Measurements from ENCODE around the gene RBM5. TPM values are rescaled to one million over a fixed set of nuclear protein-coding genes. Genes with fewer than 3 reads are reported as not detected.
A peak's percentile ranks its signal among the peaks of the same experiment; 100 is the strongest.
"Not testable (repeated sequence)": the region's sequence is repeated elsewhere in the genome, so short reads cannot be mapped to it uniquely, and the experiment has no call there.

RBM5 gene
- total RNA-seq, 1 experiment from 2014 or later, result 126 TPM

DNA sequence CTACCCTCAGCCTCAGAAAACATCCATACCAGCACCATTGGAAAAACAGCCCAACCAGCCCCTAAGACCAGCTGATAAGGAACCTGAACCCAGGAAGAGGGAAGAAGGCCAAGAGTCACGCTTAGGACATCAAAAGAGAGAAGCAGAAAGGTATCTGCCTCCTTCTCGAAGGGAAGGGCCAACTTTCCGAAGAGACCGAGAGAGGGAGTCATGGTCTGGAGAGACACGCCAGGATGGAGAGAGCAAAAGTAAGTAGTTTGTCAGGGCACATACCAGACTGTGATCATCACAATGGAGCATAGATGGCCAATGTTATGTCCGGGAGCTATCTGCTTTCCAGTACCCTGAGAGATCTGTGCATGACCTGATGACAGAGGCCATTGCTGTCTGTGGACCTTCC, 31.0 kb upstream of the RBM5 start:
- TF ChIP-seq, protein P1, sequence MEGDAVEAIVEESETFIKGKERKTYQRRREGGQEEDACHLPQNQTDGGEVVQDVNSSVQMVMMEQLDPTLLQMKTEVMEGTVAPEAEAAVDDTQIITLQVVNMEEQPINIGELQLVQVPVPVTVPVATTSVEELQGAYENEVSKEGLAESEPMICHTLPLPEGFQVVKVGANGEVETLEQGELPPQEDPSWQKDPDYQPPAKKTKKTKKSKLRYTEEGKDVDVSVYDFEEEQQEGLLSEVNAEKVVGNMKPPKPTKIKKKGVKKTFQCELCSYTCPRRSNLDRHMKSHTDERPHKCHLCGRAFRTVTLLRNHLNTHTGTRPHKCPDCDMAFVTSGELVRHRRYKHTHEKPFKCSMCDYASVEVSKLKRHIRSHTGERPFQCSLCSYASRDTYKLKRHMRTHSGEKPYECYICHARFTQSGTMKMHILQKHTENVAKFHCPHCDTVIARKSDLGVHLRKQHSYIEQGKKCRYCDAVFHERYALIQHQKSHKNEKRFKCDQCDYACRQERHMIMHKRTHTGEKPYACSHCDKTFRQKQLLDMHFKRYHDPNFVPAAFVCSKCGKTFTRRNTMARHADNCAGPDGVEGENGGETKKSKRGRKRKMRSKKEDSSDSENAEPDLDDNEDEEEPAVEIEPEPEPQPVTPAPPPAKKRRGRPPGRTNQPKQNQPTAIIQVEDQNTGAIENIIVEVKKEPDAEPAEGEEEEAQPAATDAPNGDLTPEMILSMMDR (IDR thresholded peaks at IDR 0.05; ENCODE audit: unreplicated experiment), result no peak
- Mint-ChIP-seq H3K4me3 (ENCODE audit: low read depth, unreplicated experiment) (no peak overlapping the region), H3K36me3 (ENCODE audit: insufficient read depth, unreplicated experiment) (peaks cover 28% of the 10 kb centered on the region), H3K9me3 (ENCODE audit: low read depth, unreplicated experiment) (no peaks in the 10 kb centered on the region), H3K4me1 (ENCODE audit: low read depth, unreplicated experiment) (no peaks in the 10 kb centered on the region), H3K27ac (ENCODE audit: unreplicated experiment) (no peak overlapping the region), H3K27me3 (ENCODE audit: unreplicated experiment) (no peaks in the 10 kb centered on the region)
- no peak for DNase-seq
- TSS peak; percentile 62 for BruUV-seq (replicated peaks)
- intact Hi-C loops (cut with micrococcal nuclease; ENCODE audit: unreplicated experiment), result no loop called here
- CTCF ChIA-PET, result no interaction called here

DNA sequence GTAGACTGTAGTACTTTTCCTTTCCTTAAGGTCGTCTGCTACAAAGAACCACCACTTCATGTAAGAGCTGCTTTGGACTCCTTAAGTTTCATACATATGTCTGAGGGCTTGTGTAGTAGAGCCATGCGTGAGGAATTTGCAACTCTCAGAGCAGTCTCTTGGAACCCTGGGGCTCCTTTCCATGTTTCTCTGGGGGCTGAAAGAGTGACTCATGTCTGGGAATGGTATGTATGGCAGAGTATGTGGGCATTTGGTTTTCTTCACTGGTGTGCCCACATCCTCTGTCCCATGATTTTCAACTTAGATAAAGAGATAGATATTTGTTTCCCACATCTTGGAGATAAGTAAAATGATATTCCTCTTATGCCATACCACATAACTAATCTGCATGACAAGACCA, 20.6 kb upstream of the RBM5 start:
- TF ChIP-seq, protein P1 (IDR thresholded peaks at IDR 0.05; ENCODE audit: unreplicated experiment), result no peak
- CTCF ChIA-PET, result no interaction called here
- Mint-ChIP-seq H3K9me3 (ENCODE audit: low read depth, unreplicated experiment) (no peaks in the 10 kb centered on the region), H3K27ac (ENCODE audit: unreplicated experiment) (no peak overlapping the region), H3K4me3 (ENCODE audit: low read depth, unreplicated experiment) (no peak overlapping the region), H3K4me1 (ENCODE audit: low read depth, unreplicated experiment) (no peaks in the 10 kb centered on the region), H3K27me3 (ENCODE audit: unreplicated experiment) (no peaks in the 10 kb centered on the region), H3K36me3 (ENCODE audit: insufficient read depth, unreplicated experiment) (peaks cover 19% of the 10 kb centered on the region)
- BruUV-seq (replicated peaks), result no TSS peak
- DNase-seq, result no peak
- intact Hi-C loops (cut with micrococcal nuclease; ENCODE audit: unreplicated experiment), result no loop called here

DNA sequence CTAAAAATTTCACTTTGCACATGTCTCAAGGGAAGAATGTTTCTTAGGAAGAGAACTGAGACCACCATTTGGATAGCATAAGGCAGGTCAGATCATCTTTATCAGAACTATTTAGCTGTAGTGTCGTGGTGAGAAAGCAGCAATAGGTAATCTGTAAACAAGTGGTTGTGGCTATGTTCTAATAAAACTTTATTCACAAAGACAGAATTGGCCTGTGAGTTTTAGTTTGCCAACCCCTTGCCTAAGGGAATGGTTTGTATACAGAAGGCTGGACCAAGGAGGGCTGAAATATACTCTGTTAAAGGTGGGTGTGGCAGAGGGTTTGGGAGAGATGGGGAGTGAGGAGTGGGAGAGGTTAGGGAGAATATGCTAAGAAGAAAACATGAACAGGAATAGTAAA, 10.6 kb upstream of the RBM5 start:
- H3K36me3 Mint-ChIP-seq (ENCODE audit: insufficient read depth, unreplicated experiment), result peaks cover 26% of the 10 kb centered on the region
- no peak overlapping the region for H3K4me3 Mint-ChIP-seq (ENCODE audit: low read depth, unreplicated experiment)
- no peak for DNase-seq
- H3K27ac Mint-ChIP-seq (ENCODE audit: unreplicated experiment), result no peak overlapping the region
- BruUV-seq (replicated peaks), result no TSS peak
- TF ChIP-seq, protein P1 (IDR thresholded peaks at IDR 0.05; ENCODE audit: unreplicated experiment), result no peak
- H3K27me3 Mint-ChIP-seq (ENCODE audit: unreplicated experiment), result no peaks in the 10 kb centered on the region
- no peaks in the 10 kb centered on the region for H3K9me3 Mint-ChIP-seq (ENCODE audit: low read depth, unreplicated experiment)
- CTCF ChIA-PET, result no interaction called here
- no peaks in the 10 kb centered on the region for H3K4me1 Mint-ChIP-seq (ENCODE audit: low read depth, unreplicated experiment)
- intact Hi-C loops (cut with micrococcal nuclease; ENCODE audit: unreplicated experiment), result no loop called here

DNA sequence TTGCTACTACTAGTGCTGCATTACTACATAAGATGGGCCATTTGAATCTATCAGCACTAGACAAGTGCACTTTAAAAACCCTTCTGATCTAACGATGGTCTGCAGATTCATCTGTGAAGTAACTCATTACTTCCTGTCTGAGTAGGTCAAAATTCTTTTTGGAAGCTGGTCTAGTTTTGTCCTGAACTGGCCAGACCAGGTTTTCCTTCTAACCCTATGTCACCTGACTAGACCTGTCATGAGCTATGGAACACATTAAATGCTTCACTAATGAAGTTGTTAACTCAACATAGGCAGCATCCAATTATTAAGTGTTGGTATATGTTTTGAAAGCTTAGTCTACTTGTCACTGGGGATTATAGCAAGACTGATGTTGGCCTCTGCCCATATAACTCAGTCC, 10.1 kb upstream of the RBM5 start:
- H3K27ac Mint-ChIP-seq (ENCODE audit: unreplicated experiment), result no peak overlapping the region
- BruUV-seq (replicated peaks), result no TSS peak

DNA sequence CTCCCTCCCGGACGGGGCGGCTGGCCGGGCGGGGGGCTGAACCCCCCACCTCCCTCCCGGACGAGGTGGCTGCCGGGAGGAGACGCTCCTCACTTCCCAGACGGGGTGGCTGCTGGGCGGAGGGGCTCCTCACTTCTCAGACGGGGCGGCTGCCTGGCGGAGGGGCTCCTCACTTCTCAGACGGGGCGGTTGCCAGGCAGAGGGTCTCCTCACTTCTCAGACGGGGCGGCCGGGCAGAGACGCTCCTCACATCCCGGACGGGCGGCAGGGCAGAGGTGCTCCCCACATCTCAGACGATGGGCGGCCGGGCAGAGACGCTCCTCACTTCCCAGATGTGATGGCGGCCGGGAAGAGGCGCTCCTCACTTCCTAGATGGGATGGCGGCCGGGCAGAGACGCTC, 3.8 kb upstream of the RBM5 start:
- CTCF ChIA-PET; H3K27ac Mint-ChIP-seq (ENCODE audit: unreplicated experiment); H3K27me3 Mint-ChIP-seq (ENCODE audit: unreplicated experiment); intact Hi-C loops (cut with micrococcal nuclease; ENCODE audit: unreplicated experiment); H3K9me3 Mint-ChIP-seq (ENCODE audit: low read depth, unreplicated experiment); DNase-seq; H3K4me1 Mint-ChIP-seq (ENCODE audit: low read depth, unreplicated experiment); BruUV-seq (replicated peaks); H3K4me3 Mint-ChIP-seq (ENCODE audit: low read depth, unreplicated experiment): not testable (repeated sequence)
- H3K36me3 Mint-ChIP-seq (ENCODE audit: insufficient read depth, unreplicated experiment), result peaks cover 16% of the 10 kb centered on the region

More for the DNA sequence above, 10.1 kb upstream of the RBM5 start:
- H3K27me3 Mint-ChIP-seq (ENCODE audit: unreplicated experiment), result no peaks in the 10 kb centered on the region
- no peak for DNase-seq
- intact Hi-C loops (cut with micrococcal nuclease; ENCODE audit: unreplicated experiment), result no loop called here
- H3K9me3 Mint-ChIP-seq (ENCODE audit: low read depth, unreplicated experiment), result no peaks in the 10 kb centered on the region
- H3K4me3 Mint-ChIP-seq (ENCODE audit: low read depth, unreplicated experiment), result no peak overlapping the region
- H3K36me3 Mint-ChIP-seq (ENCODE audit: insufficient read depth, unreplicated experiment), result peaks cover 22% of the 10 kb centered on the region
- CTCF ChIA-PET, result no interaction called here
- TF ChIP-seq, protein P1 (IDR thresholded peaks at IDR 0.05; ENCODE audit: unreplicated experiment), result no peak
- no peaks in the 10 kb centered on the region for H3K4me1 Mint-ChIP-seq (ENCODE audit: low read depth, unreplicated experiment)
